Measurements from ENCODE around the gene AATK. TPM values are rescaled to one million over a fixed set of nuclear protein-coding genes. Genes with fewer than 3 reads are reported as not detected.

AATK gene
- total RNA-seq, 1 donor from 2014 or later: 0.67 TPM

DNA sequence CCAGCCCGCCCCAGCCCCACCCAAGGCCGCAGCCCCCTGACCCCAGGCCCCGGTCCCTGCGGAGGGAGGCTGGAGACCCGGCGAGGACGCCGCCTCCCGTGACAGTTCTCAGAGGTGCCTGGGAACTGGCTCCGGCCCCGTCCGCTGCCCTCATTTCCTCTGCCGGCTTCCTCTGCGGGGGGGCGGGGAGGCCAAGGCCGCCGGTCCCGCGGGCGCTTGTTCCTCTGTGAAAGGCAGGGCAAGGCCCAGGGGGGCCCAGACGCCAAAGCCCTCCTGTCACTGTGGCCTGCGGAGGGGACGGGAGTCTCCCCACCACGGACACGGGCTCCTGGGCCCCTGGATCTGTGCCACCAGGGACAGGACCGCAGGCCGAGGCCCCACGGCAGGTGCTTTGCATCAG is 5.7 kb downstream of the AATK start:
- H3K4me3 Mint-ChIP-seq (ENCODE audit: unreplicated experiment): no peak overlapping the region
- H3K4me1 Mint-ChIP-seq (ENCODE audit: low read depth): no peaks in the 10 kb centered on the region
- TF ChIP-seq, protein P1, sequence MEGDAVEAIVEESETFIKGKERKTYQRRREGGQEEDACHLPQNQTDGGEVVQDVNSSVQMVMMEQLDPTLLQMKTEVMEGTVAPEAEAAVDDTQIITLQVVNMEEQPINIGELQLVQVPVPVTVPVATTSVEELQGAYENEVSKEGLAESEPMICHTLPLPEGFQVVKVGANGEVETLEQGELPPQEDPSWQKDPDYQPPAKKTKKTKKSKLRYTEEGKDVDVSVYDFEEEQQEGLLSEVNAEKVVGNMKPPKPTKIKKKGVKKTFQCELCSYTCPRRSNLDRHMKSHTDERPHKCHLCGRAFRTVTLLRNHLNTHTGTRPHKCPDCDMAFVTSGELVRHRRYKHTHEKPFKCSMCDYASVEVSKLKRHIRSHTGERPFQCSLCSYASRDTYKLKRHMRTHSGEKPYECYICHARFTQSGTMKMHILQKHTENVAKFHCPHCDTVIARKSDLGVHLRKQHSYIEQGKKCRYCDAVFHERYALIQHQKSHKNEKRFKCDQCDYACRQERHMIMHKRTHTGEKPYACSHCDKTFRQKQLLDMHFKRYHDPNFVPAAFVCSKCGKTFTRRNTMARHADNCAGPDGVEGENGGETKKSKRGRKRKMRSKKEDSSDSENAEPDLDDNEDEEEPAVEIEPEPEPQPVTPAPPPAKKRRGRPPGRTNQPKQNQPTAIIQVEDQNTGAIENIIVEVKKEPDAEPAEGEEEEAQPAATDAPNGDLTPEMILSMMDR (IDR thresholded peaks at IDR 0.05): no peak
- DNase-seq (ENCODE audit: low spot score): no peak
- no peaks in the 10 kb centered on the region for H3K36me3 Mint-ChIP-seq (ENCODE audit: low read depth)
- no peaks in the 10 kb centered on the region for H3K9me3 Mint-ChIP-seq (ENCODE audit: low read depth)
- H3K27me3 Mint-ChIP-seq (ENCODE audit: low read depth): no peaks in the 10 kb centered on the region
- H3K27ac Mint-ChIP-seq (ENCODE audit: unreplicated experiment): no peak overlapping the region

DNA sequence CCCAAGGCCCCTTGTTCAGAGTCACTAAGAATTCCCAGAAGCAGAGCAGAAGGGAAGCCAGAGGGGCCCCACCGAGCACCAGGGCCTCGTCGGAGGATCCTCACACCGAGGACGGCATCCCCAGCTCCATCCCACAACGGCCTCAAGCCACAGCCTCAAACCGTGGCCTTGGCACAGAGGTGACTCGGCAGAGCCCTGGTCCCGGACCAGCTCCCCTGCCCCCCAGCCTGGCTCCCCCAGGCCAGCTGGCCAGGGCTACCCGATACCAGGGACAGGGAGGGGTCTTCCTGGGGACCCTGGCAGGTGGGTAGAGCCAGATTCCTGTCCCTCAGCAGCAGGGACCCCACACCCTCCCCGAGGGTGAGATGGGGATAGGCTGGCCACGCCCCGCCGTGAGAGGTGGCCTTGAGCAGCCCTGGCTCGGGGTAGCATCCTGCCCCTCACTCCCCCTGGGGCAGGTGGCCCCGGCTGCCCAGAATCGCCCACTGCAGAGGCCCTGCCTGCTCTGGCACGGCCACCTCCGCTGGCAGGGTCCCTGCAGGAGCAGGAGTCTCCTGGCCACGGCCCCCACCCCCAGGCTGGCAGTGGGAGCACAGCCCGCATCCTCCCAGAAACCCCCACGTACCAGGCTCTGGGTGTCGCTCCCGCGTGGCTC is 6.3 kb downstream of the AATK start:
- Mint-ChIP-seq H3K4me3 (ENCODE audit: unreplicated experiment) (no peak overlapping the region), H3K27ac (ENCODE audit: unreplicated experiment) (no peak overlapping the region), H3K27me3 (ENCODE audit: low read depth) (no peaks in the 10 kb centered on the region), H3K9me3 (ENCODE audit: low read depth) (no peaks in the 10 kb centered on the region), H3K4me1 (ENCODE audit: low read depth) (no peaks in the 10 kb centered on the region), H3K36me3 (ENCODE audit: low read depth) (no peaks in the 10 kb centered on the region)
- TF ChIP-seq, protein P1 (IDR thresholded peaks at IDR 0.05): no peak
- DNase-seq (ENCODE audit: low spot score): no peak

DNA sequence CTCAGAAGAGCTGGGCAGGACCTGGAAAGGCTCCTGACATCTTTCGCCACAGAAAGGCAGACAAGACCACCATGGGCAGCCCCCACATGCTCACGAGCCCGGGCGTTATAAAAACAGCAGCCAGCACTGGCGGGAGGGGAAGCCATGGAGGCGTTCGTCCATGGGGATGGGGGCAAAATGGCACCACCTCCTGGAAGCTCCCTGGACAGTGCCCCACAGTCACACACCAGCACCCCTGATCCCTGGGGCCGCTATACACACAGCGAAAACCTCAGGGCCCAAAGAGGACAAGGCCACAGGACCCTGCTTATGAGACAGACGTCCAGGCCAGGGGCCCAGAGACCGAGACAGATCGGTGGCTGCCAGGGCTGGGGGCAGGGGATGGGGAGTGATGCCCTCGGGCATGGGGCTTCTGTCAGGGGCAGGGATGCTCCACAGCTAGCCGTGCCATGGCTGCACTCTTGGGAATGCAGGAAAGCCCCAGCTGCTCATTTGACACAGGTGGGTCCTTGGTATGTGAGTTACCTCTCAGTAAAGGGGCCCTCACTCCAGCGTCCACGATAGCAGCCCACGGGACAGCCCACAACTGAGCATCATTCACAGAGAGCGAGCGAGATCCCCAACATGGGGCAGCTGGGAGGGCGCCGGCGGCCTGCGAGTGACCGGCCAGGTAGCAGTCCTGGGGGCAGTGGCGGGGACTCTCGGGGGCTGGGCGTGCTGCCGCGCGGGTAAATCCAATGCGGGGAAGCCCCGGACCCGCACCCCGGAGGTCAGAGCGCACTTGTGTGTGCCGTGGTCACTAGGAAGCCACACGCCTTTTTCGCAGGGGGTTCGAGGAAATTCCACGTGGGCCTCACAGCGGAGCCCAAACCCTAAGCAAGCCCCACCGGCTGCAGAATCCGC is 7.1 kb downstream of the AATK start:
- TF ChIP-seq, protein P1 (IDR thresholded peaks at IDR 0.05): no peak
- Mint-ChIP-seq H3K4me1 (ENCODE audit: low read depth) (no peaks in the 10 kb centered on the region), H3K9me3 (ENCODE audit: low read depth) (no peaks in the 10 kb centered on the region), H3K36me3 (ENCODE audit: low read depth) (no peaks in the 10 kb centered on the region), H3K4me3 (ENCODE audit: unreplicated experiment) (no peak overlapping the region), H3K27me3 (ENCODE audit: low read depth) (no peaks in the 10 kb centered on the region), H3K27ac (ENCODE audit: unreplicated experiment) (no peak overlapping the region)
- DNase-seq (ENCODE audit: low spot score): no peak

DNA sequence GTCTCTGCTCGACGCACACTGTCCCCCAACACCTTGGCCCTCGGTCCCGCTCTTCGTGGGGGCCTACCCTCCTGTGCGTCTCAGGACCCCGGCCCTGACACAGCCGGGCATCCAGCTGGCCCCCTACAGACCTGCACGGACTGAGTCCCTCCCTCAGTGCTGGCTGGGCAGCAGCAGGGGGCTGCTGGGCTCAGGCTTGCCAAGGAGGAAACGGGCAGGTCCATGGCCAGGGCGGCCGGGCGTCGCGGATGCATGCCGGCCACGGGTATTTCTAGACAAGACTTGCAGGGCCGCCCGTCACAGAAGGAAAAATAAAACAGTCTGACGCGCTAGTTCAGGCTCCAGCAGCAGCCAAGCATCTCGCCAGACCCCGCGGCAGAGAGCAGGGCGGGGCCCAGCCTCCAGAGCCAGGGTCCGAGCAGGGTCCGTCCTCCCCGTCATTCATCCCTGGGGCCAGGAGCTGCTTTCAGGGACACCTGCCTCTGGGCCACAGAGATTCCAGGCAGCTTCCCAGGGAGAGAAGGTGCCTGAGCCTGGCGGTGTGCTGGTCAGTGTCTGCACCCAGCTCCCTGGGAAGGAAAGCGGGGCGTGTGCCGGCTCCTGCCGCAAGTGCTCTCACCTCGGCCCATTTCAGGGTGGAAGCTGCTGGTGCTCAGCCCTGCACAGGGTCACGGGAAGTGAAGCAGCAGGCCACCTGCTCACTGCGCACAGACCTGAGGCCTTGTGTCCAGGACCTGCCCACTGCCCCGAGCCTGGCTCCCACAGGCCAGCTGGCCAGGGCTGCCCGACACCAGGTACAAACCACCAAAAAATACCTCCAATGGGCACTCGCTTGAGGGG is 8.0 kb downstream of the AATK start:
- TF ChIP-seq, protein P1 (IDR thresholded peaks at IDR 0.05): no peak
- no peak overlapping the region for H3K4me3 Mint-ChIP-seq (ENCODE audit: unreplicated experiment)
- H3K9me3 Mint-ChIP-seq (ENCODE audit: low read depth): no peaks in the 10 kb centered on the region
- DNase-seq (ENCODE audit: low spot score): no peak
- peaks cover 2% of the 10 kb centered on the region for H3K4me1 Mint-ChIP-seq (ENCODE audit: low read depth)
- no peaks in the 10 kb centered on the region for H3K36me3 Mint-ChIP-seq (ENCODE audit: low read depth)
- no peak overlapping the region for H3K27ac Mint-ChIP-seq (ENCODE audit: unreplicated experiment)
- H3K27me3 Mint-ChIP-seq (ENCODE audit: low read depth): peaks cover 2% of the 10 kb centered on the region
